ENCODE results near the gene CLDN4.
A peak's percentile ranks its signal among the peaks of the same experiment; 100 is the strongest.
"Not testable (repeated sequence)": the region's sequence is repeated elsewhere in the genome, so short reads cannot be mapped to it uniquely, and the experiment has no call there.

Gene CLDN4

DNA sequence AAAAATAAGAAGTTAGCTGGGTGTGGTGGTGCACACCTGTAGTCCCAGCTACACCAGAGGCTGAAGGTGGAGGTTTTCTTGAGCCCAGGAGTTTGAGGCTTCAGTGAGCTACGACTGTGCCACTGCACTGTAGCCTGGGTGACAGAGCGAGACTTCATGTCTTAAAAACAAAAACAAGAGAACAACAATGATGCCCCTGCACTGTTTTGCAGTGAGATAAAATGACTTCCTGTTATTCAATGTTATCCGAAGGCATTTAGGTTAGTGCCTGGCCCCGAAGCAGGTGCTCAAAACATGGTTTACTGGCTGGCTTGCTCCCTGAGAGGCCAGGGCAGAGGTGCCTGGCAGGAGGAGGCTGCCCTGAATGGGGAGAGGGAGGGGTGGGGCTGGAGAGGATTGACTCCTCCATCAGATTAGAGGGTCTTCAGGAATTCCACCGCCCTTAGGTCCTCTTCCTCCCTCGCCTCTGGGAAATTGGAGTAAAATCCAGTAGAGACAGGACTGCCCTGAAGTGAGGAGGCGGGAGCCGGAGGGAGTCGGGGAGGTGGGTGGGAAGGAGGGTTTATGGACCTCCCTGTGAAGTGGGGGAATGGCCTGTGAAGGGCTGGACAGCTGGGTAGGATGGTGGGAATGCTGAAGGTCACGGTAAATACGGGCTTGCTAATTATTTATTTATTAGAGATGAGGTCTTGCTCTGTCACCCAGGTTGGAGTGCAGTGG lies 6.8 kb upstream of the CLDN4 start:
- no peak for DNase-seq

GRCh38 chr7:73824986-73825385 lies 5.8 kb upstream of the CLDN4 start:
- no peak for DNase-seq

DNA sequence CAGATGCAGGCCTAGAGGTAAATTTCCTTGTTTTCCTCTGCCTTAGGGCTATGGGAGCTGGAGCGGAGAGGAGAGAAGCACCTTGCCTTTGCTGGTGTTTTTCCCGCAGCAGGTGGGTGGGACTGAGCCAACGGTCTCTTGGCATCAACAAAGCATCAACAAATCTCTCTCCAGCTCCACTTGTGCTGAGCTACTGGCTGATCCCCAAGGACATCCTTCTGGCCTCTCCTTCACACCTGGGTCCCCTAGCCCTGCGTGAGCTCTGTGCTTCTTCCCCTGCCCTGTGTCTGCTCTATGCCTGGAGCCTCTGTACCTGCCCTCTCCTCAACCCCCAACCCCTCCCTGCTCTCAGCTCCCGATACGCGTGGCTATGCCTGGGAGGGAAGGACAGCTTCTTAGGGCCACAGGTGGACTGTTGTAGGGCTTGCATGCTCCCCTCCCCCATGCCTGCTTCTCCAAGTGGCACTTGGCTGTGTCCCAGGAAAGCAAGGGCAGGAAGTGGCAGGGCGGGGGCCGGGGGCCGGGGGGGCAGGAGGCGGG lies 3.2 kb upstream of the CLDN4 start:
- peak; percentile 94 for DNase-seq

GRCh38 chr7:73828107-73828803 lies 2.5 kb upstream of the CLDN4 start:
- peak; percentile 92 for DNase-seq

- no peak for DNase-seq
These were observed 1.8 kb upstream of the CLDN4 start for GRCh38 chr7:73828972-73829371.

GRCh38 chr7:73829505-73829904 lies 1.3 kb upstream of the CLDN4 start:
- DNase-seq, result no peak

GRCh38 chr7:73829921-73830680 lies 695 bp upstream of the CLDN4 start:
- DNase-seq, result no peak

- DNase-seq, result no peak
These were observed 713 bp downstream of the CLDN4 start for GRCh38 chr7:73831584-73831833.

- peak; percentile 49 for DNase-seq
These were observed 1.2 kb downstream of the CLDN4 start for GRCh38 chr7:73831834-73832651.

DNA sequence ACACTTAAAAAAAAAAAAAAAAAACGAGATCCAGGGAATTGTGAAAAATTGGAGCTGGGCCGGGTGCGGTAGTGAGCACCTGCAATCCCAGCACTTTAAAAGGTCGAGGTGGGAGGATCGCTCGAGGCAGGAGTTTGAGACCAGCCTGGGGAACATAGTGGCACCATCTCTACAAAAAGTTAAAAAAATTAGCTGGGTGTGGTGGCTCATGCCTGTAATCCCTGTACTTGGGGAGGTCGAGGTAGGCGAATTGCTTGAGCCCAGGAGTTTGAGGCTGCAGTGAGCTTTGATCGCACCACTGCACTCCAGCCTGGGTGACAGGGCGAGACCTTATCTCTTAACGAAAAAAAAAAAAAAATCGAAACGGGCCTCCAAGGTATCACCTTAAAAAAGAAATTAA lies 2.0 kb downstream of the CLDN4 start:
- no peak for DNase-seq

GRCh38 chr7:73833251-73833919 lies 2.6 kb downstream of the CLDN4 start:
- no peak for DNase-seq

DNA sequence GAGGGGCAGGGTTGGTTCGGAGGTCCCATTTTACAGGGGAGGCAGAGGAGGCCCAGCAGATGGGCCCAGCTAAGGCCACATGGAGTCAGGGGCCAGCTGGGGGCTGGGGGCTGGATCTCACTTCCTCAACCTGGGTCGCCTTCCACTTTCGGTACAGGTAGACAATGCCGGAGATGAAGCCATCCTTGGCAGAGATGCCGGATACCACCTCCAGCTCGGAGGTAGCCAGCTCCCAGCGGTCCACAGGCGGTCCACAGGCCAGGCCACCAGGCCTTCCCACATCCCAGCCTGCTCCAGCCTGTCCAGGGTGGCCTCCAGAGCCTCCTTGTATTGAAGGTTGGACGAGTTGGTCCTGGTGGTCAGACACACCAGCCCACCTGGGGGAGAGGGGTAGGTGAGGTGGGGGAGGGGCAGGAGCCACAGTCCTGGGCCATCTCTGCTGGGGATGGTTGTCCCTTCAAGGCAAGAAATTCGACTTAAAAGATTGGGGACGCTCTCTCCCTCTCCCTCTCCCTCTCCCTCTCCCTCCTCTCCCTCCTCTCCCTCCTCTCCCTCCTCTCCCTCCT lies 3.9 kb downstream of the CLDN4 start:
- DNase-seq, result no peak

GRCh38 chr7:73837167-73837566 lies 6.4 kb downstream of the CLDN4 start:
- DNase-seq, result not testable (repeated sequence)

DNA sequence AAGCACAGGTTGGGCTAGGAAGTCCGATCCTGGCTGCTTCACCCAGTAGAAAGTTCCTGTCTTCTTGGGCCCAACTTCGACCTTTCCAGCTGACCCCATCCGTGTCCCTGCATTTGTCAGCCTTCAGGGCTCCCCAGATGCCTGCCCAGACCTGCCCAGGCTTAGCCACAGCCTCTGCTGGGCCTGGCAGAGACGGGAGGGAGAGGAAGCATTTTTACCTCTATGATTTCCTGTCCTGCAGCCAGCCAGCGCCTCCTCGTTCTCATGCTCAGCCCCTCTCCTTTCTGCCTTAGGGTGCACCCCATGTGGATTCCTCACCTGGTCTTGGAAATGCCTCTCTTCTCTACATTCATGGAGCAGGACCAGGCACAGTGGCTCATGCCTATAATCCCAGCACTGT lies 7.8 kb downstream of the CLDN4 start:
- no peak for DNase-seq

DNA sequence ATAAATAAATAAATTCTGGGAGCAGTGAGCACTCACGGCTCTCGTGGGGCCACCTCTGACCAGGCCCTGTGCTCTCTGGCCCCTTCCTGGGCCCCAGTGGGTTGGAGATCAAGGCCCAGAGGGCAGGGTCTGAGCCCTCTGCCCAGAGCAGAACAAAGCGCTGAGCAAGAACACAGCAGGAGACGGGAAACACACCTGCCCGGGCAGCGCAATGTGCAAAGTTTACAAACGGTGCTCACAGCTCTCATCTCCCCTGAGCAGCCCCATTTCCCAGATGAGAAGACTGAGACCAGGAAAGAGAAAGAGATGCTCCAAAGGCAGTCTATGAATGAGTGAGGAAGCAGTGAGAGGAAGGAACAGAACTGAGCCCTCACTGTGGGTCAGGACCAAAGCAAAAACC lies 8.5 kb downstream of the CLDN4 start:
- DNase-seq, result no peak

- no peak for DNase-seq
These were observed 9.2 kb downstream of the CLDN4 start for GRCh38 chr7:73839743-73840714.

- no peak for DNase-seq
These were observed 10.1 kb downstream of the CLDN4 start for GRCh38 chr7:73840715-73841379.

DNA sequence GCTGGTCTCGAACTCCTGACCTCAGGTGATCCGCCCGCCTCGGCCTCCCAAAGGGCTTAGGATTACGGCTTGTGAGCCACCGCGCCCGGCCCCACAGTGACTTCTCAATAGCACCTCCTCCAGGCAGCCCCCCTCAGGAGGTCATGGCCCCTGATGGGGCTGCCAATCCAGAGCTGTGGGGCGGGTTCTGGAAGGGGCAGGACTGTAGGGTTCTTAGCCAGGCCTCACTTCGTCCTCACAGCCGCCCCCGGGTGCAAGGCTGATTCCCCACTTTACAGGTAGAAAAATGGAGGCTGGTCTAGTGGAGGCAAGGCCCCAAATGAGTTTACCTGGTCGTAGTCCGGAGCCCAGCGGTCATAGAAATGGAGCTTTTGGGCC lies 10.9 kb downstream of the CLDN4 start:
- no peak for DNase-seq

DNA sequence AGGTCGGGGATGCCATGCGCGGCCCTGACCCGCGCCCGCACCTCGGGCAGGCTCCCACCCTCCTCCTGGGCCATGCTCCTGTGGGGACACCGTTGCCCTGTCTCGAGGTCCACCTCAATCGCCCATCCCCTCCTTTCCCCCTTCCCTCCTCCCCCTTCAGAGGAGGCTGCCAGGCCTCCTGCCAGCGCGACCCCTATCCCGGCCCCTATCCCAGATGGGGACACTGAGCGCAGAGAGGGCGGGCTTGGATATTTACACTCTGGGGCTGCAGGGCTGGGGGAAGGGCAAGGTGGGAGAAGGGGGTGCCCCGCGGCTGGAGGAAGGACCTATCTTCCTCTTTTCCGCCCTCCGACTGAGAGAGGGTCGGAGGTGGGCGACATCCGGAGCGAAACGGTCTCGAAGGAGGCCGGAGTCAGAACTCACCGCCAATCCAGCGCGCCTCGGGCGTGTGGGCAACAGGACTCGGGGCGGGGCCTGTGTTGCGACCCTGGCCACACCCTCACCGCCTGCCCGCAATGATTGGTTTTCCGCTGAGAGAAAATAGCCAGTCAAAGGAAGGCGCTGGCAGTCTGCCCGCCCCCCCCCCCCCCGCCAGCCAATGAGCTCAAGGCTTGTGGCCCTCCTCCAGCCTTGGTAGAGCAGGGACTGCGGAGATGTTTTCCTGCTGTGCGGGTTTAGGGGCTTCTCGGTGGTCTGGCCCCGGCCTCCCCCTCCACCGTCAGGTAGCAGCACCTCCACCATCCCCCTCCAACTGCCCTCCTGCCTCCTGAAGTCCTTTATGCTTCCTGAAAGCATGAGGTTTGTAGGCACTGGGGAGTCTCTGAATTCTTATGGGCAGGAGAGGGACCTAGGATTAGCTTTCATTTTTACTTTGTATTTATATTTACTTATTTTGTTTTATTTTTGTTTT lies 11.5 kb downstream of the CLDN4 start, which contains the start of gene METTL27:
Gene METTL27 (minus strand): TSS at position 450 of the 910 bp plus-strand sequence. CDS start 376 bp downstream, at position 74.
- peak; percentile 82 for DNase-seq

Measured in NCI-H187 treated with DMSO at 0.1 percent for 48 hours (cell line).